Liver (tissue), 9 donors: Measurements from ENCODE around the gene RAB22A. TPM values are rescaled to one million over a fixed set of nuclear protein-coding genes. Genes with fewer than 3 reads are reported as not detected.
A peak's percentile ranks its signal among the peaks of the same experiment; 100 is the strongest.
"Not testable (repeated sequence)": the region's sequence is repeated elsewhere in the genome, so short reads cannot be mapped to it uniquely, and the experiment has no call there.

ENCODE experiments used
- DNase-seq: peaks from one replicate; pipeline ENCODE4 v3.0.0-alpha.2; 2017; ENCODE audit warnings: low spot score
- H3K27ac ChIP-seq, 2 donors: one replicate each; pipeline ENCODE4 v1.7.0; 2013; ENCODE audit warnings: inconsistent platforms in 2 of 2, low read length in 2 of 2, control low read depth in 1 of 2, low read depth in 1 of 2, mild to moderate bottlenecking in 1 of 2
- H3K27me3 ChIP-seq, 4 donors: one replicate each; pipeline versions ENCODE4 v1.6.1 to v1.7.0; 2013; ENCODE audit warnings: low read length in 3 of 4, inconsistent platforms in 1 of 4, mild to moderate bottlenecking in 1 of 4, moderate library complexity in 1 of 4; ENCODE audit not compliant: control insufficient read depth in 4 of 4, insufficient read depth in 4 of 4
- H3K36me3 ChIP-seq, 4 donors: one replicate each; pipeline versions ENCODE4 v1.6.1 to v1.7.0; 2013; ENCODE audit warnings: low read length in 3 of 4, mild to moderate bottlenecking in 3 of 4, low read depth in 1 of 4, moderate library complexity in 1 of 4; ENCODE audit not compliant: control insufficient read depth in 4 of 4, insufficient read depth in 3 of 4
- H3K4me1 ChIP-seq, 4 donors: one replicate each; pipeline versions ENCODE4 v1.6.1 to v1.7.0; 2013; ENCODE audit warnings: low read length in 3 of 4, mild to moderate bottlenecking in 3 of 4, moderate library complexity in 1 of 4; ENCODE audit not compliant: control insufficient read depth in 4 of 4, insufficient read depth in 4 of 4
- H3K4me3 ChIP-seq, 3 donors: one replicate each; pipeline versions ENCODE4 v1.6.1 to v1.7.0; 2013; ENCODE audit warnings: low read length in 3 of 3, control low read depth in 1 of 3, low read depth in 1 of 3, mild to moderate bottlenecking in 1 of 3
- H3K9ac ChIP-seq, 2 donors: one replicate each; pipeline ENCODE4 v1.7.0; 2013; ENCODE audit warnings: low read length in 2 of 2, mild to moderate bottlenecking in 2 of 2, moderate library complexity in 2 of 2, control low read depth in 1 of 2, low read depth in 1 of 2
- H3K9me3 ChIP-seq, 4 donors: one replicate each; pipeline versions ENCODE4 v1.6.1 to v1.7.0; 2013; ENCODE audit warnings: low read length in 3 of 4; ENCODE audit not compliant: control insufficient read depth in 4 of 4
- CTCF ChIP-seq: fragments of 150-350 bp; IDR thresholded peaks from 2 replicates; pipeline ENCODE4 v1.5.1; 2017; ENCODE audit warnings: improper control_type of control experiment, low read depth, low read length; ENCODE audit not compliant: missing input control
- EGR1 ChIP-seq, 2 donors: IDR thresholded peaks; 2 replicates each; pipeline ENCODE4 v1.6.1; 2016 to 2018; ENCODE audit warnings: antibody characterized with exemption in 2 of 2, low read depth in 2 of 2
- FOXA2 ChIP-seq: IDR thresholded peaks from 2 replicates; pipeline ENCODE4 v1.6.1; 2016; ENCODE audit warnings: antibody characterized with exemption
- GABPA ChIP-seq, 2 donors: IDR thresholded peaks in 1 of 2; conservative IDR thresholded peaks in 1 of 2; 2 replicates each; pipeline ENCODE4 v1.6.1; 2016; ENCODE audit warnings: antibody characterized with exemption in 2 of 2, mild to moderate bottlenecking in 1 of 2, moderate library complexity in 1 of 2
- HNF4G ChIP-seq: IDR thresholded peaks from 2 replicates; pipeline ENCODE4 v1.6.1; 2016; ENCODE audit warnings: antibody characterized with exemption
- JUND ChIP-seq, 2 donors: IDR thresholded peaks; 2 replicates each; pipeline ENCODE4 v1.6.1; 2016; ENCODE audit warnings: antibody characterized with exemption in 2 of 2
- REST ChIP-seq: IDR thresholded peaks from 2 replicates; pipeline ENCODE4 v1.6.1; 2016; ENCODE audit warnings: antibody characterized with exemption, mild to moderate bottlenecking
- RXRA ChIP-seq, 2 donors: IDR thresholded peaks; 2 replicates each; pipeline ENCODE4 v1.6.1; 2017 to 2018; ENCODE audit warnings: antibody characterized with exemption in 2 of 2, mild to moderate bottlenecking in 1 of 2
- YY1 ChIP-seq: IDR thresholded peaks from 2 replicates; pipeline ENCODE4 v1.6.1; 2016; ENCODE audit warnings: antibody characterized with exemption, mild to moderate bottlenecking
- ZBTB33 ChIP-seq: IDR thresholded peaks from 2 replicates; pipeline ENCODE4 v1.6.1; 2016; ENCODE audit warnings: antibody characterized with exemption
- WGBS: extraction: QIAGEN DNeasy Blood & Tissue Kit; methylation state at CpG from one replicate; pipeline ENCODE4 v1.1.7; 2013; 5-methylcytosine and 5-hydroxymethylcytosine counted together
- polyA plus RNA-seq, 2 donors: library from polyadenylated mRNA; stranded (reverse) in 1 of 2; unstranded in 1 of 2; fragments of 200-250 nt in 1 of 2; fragments of >200 nt in 1 of 2; fragmentation: Nextera tagmentation in 1 of 2; extraction: Ambion mirVana in 1 of 2; gene quantifications; one replicate each; pipeline versions ENCODE4 v1.2.1 to v1.2.3, GENCODE V29; 2013 to 2015
- total RNA-seq, 2 donors: library from RNA; depleted of rRNA; stranded (reverse); fragments of >200 nt; gene quantifications; one replicate each; pipeline ENCODE4 v1.2.3, GENCODE V29; 2014
- donor health status: healthy.
- donor health status: healthy.
- donor health status: healthy.
- donor health status: healthy.
- donor health status: healthy.

RAB22A gene
- total and polyA plus RNA-seq, 4 donors: 3.0 to 8.1 (median 5.8) TPM

- DNase-seq: no peak
- Histone ChIP-seq H3K36me3 (no peaks in the 10 kb centered on the region), H3K27me3 (no peaks in the 10 kb centered on the region), H3K27ac (peak overlapping the region in 1 of 2 donors; percentile 9), H3K4me3 (no peak overlapping the region), H3K9ac (no peak overlapping the region), H3K9me3 (no peaks in the 10 kb centered on the region), H3K4me1 (peaks cover 3 to 16% (median 6%) of the 10 kb centered on the region in 4 donors)
- 24% methylated on average over 3 of the region's 3 CpGs for WGBS
- TF ChIP-seq RXRA (IDR thresholded peaks at IDR 0.05) (peak in 1 of 2 donors; percentile 25), REST (no peak)
These were observed 99.2 kb downstream of the RAB22A start for GRCh38 chr20:58408603-58409246.

GRCh38 chr20:58414216-58414615 is 104.7 kb downstream of the RAB22A start:
- H3K27me3 ChIP-seq, H3K36me3 ChIP-seq, H3K4me3 ChIP-seq, H3K9me3 ChIP-seq, H3K27ac ChIP-seq, DNase-seq, H3K9ac ChIP-seq: not testable (repeated sequence)
- peaks cover 3 to 10% (median 4%) of the 10 kb centered on the region in 4 donors for H3K4me1 ChIP-seq
- 97% methylated on average over 31 of the region's 35 CpGs for WGBS

GRCh38 chr20:58414786-58415185 is 105.3 kb downstream of the RAB22A start:
- not testable (repeated sequence) for H3K36me3 ChIP-seq, H3K27me3 ChIP-seq, DNase-seq, H3K9me3 ChIP-seq, H3K9ac ChIP-seq, H3K27ac ChIP-seq, H3K4me3 ChIP-seq
- WGBS: 98% methylated on average over 26 of the region's 26 CpGs
- H3K4me1 ChIP-seq: peaks cover 3 to 10% (median 4%) of the 10 kb centered on the region in 4 donors

- no peaks in the 10 kb centered on the region for H3K27me3 ChIP-seq
- H3K9me3 ChIP-seq: no peaks in the 10 kb centered on the region
- H3K4me1 ChIP-seq: peaks cover 3 to 10% (median 4%) of the 10 kb centered on the region in 4 donors
- no peak overlapping the region for H3K9ac ChIP-seq
- peaks cover 0 to 9% (median 5%) of the 10 kb centered on the region in 4 donors for H3K36me3 ChIP-seq
- H3K4me3 ChIP-seq: no peak overlapping the region
- no peak overlapping the region for H3K27ac ChIP-seq
- no peak for DNase-seq
- WGBS: 98% methylated on average over 1 of the region's 1 CpG
- TF ChIP-seq JUND (IDR thresholded peaks at IDR 0.05): no peak
- TF ChIP-seq GABPA (IDR thresholded peaks at IDR 0.05 in 1 of 2, conservative IDR thresholded peaks at IDR 0.05 in 1 of 2): no peak
- TF ChIP-seq RXRA (IDR thresholded peaks at IDR 0.05): no peak
- no peak for TF ChIP-seq FOXA2
- no peak for TF ChIP-seq EGR1 (IDR thresholded peaks at IDR 0.05; ENCODE audit: low read depth in 2 of 2)
- TF ChIP-seq HNF4G: no peak
- no peak for TF ChIP-seq ZBTB33
- no peak for TF ChIP-seq REST
- TF ChIP-seq YY1: no peak
- TF ChIP-seq CTCF: no peak
These were observed 106.5 kb downstream of the RAB22A start for GRCh38 chr20:58416057-58416456.
